ENCODE results near the gene MEPE.

Gene MEPE

GRCh38 chr4:87839592-87839946 is 6.8 kb downstream of the MEPE start:
- no peak for DNase-seq (ENCODE audit: low read depth in 2 of 2, low spot score in 1 of 2)

- DNase-seq (ENCODE audit: low read depth in 2 of 2, low spot score in 1 of 2): no peak
Observed at GRCh38 chr4:87840149-87840548, 7.4 kb downstream of the MEPE start.

- no peak for DNase-seq (ENCODE audit: low read depth in 2 of 2, low spot score in 1 of 2)
Observed at GRCh38 chr4:87843936-87844335, 11.2 kb downstream of the MEPE start.

- no peak for DNase-seq (ENCODE audit: low read depth in 2 of 2, low spot score in 1 of 2)
Observed at GRCh38 chr4:87844452-87844851, 11.7 kb downstream of the MEPE start.

DNA sequence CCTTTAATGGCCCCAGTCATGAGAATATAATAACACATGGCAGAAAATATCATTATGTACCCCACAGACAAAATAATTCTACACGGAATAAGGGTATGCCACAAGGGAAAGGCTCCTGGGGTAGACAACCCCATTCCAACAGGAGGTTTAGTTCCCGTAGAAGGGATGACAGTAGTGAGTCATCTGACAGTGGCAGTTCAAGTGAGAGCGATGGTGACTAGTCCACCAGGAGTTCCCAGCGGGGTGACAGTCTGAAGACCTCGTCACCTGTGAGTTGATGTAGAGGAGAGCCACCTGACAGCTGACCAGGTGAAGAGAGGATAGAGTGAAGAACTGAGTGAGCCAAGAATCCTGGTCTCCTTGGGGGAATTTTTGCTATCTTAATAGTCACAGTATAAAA is 13.5 kb downstream of the MEPE start:
- DNase-seq (ENCODE audit: low read depth in 2 of 2, low spot score in 1 of 2): no peak

DNA sequence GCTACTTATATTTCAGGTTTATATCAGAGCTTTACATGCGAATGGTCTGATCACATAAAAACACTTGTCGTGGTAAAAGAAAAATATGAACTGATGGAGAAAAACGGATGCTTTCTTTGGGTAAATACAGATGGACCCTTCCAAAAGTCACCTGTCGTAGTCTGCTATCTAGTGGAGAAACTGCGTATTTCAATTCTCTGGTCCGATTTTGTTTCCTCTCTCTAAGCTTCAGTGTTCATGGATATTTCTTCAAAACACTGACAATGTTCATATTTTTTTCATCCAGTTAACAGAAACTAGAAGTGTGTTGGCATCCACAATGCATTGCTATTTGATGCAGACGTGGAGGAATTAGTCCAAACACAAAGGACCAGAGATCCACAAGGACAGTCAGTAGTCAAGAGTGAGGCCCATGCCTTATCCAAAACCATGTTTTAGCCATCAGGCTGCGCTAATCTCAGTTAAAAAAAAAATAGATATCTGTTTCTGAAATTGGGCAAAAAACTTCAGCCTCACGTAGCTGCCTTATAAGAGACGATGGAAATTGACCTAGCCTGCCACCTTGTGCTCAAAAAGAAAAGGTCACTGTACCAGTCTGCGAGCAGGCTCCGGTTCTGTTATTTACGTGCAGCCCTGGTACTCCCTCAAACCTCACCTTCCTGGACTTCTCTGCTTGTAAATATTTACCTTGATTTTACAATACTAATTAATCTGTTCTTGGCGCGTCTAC is 16.0 kb downstream of the MEPE start:
- no peak for DNase-seq (ENCODE audit: low read depth in 2 of 2, low spot score in 1 of 2)

DNA sequence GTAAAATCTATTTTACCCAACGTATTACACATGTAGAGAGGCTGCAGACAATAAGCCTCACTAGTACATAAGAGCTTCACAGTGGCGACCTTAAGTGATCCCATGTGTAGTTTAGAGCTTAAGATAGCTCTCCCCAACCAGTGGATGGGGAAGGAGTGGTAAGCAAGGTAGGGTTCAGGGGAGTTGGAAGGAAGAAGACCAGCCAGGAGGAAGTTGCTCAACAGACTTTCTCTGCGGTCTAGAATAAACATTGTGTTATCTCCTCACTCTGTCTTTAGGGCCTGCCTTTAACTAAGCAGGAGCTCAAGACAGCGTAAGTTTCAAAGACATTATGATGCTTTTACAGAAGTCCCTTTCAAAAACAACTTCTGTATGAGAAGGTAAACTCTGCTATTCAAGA is 16.8 kb downstream of the MEPE start:
- no peak for DNase-seq (ENCODE audit: low read depth in 2 of 2, low spot score in 1 of 2)

DNA sequence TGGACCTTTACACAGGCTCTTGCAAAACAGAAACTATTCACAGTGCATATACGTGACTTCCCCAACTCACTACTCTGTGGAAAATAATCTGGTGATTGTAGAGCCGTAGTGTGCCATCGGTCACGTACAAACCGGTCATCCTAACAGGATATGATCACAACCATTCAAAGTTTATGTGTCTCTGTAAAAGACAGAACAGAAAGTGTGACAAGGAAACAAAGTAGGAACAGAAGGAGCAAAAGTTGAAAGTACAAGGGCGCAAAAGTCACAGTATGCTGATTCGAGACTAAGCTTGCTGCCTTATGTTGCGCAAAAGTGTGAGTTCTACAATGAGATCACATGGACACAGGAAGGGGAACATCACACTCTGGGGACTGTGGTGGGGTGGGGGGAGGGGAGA is 18.6 kb downstream of the MEPE start:
- DNase-seq (ENCODE audit: low read depth in 2 of 2, low spot score in 1 of 2): no peak

- DNase-seq (ENCODE audit: low read depth in 2 of 2, low spot score in 1 of 2): no peak
Observed at GRCh38 chr4:87851953-87852352, 19.2 kb downstream of the MEPE start.

DNA sequence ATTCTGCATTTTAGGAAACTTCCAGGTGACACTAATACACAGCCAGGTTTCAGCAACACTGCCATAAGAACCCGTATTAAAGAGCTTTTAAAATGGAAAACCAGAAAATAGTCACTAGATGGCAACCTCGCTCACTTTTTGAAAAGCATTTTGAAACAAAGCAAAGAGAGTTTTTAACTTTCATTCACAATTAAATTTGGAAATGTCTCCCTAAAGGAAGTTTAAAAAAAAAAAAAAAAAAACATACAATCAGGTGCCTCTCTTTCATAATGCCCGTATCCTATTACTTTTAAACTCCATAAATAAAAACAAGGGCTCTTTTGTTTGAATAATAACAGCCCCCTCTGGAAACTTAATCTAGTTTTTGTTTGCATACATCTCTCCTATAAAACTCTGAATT is 20.3 kb downstream of the MEPE start:
- no peak for DNase-seq (ENCODE audit: low read depth in 2 of 2, low spot score in 1 of 2)

- no peak for DNase-seq (ENCODE audit: low read depth in 2 of 2, low spot score in 1 of 2)
Observed at GRCh38 chr4:87853891-87854290, 21.1 kb downstream of the MEPE start.

GRCh38 chr4:87855559-87855958 is 22.8 kb downstream of the MEPE start:
- no peak for DNase-seq (ENCODE audit: low read depth in 2 of 2, low spot score in 1 of 2)

DNA sequence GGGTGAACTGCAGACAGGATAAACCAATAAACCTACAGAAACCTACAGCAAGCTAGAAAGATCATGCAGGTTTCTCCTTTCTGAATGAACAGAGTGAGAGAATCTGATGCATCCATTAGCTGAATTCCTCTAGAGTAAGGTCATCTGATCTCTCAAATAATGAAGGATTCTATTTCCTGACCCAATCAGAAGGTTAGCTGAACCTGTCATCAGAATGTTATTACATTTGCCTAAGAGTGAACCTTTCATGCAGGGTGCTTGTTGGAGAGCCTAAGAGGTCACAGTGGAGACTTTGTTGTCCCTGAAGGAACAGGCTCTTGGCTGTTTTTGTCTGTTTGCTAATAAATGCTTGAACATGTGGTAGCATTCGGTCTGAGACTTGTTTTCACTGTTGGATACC is 24.0 kb downstream of the MEPE start:
- no peak for DNase-seq (ENCODE audit: low read depth in 2 of 2, low spot score in 1 of 2)

DNA sequence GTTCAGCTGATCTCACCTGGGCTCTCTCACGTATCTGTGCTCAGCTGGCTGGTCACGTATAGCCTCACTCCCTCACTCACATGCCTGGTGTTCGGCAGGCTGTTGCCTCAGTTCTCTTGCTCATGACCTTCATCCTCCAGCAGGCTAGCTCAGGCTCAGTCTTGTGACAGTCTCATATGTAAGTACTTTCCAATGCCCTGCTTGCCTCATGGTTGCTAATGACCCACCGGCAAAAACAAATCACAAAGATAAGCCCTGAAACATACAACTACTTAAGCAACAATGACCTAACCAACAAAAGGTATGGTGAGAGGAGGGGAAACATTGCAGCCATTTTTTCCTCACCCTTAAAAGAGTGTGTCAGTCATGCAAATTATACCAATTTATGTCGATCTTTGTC is 25.0 kb downstream of the MEPE start:
- DNase-seq (ENCODE audit: low read depth in 2 of 2, low spot score in 1 of 2): no peak

GRCh38 chr4:87862236-87862635 is 29.5 kb downstream of the MEPE start:
- no peak for DNase-seq (ENCODE audit: low read depth in 2 of 2, low spot score in 1 of 2)

GRCh38 chr4:87863486-87863885 is 30.7 kb downstream of the MEPE start:
- DNase-seq (ENCODE audit: low read depth in 2 of 2, low spot score in 1 of 2): no peak

GRCh38 chr4:87864321-87864720 is 31.6 kb downstream of the MEPE start:
- DNase-seq (ENCODE audit: low read depth in 2 of 2, low spot score in 1 of 2): no peak

- no peak for DNase-seq (ENCODE audit: low read depth in 2 of 2, low spot score in 1 of 2)
Observed at GRCh38 chr4:87865288-87865687, 32.5 kb downstream of the MEPE start.

DNA sequence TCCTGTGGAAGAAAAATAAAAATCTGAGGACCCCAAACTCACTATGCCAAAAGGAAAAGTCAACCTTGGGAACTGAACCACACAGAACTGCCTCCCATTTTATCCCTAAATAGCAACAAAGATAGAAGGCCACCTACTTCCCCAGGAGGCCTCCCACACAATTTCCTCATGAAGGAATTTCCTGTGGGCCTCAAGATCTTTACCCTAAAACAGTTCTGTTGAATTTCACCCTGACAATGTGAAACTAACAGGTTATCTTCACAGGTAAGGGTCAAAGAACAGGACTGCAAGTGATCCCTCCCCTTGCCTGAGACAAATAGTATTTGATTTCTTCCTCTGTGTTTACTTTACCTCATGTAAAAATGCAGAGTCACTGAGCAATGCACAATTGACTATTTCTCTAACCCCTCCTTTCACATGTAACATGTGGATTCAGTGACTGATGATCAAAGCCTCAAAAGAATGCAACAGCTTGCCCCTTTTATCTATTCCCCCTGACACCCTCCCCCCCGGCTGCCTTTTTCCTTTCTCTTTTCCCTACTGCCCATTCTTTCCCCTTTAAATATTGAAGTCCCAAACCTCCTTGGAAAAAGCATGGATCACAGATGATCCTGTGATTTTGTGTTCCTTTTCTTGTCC is 33.3 kb downstream of the MEPE start:
- DNase-seq (ENCODE audit: low read depth in 2 of 2, low spot score in 1 of 2): no peak

- DNase-seq (ENCODE audit: low read depth in 2 of 2, low spot score in 1 of 2): no peak
Observed at GRCh38 chr4:87868522-87868921, 35.8 kb downstream of the MEPE start.

GRCh38 chr4:87872028-87872427 is 39.3 kb downstream of the MEPE start:
- DNase-seq (ENCODE audit: low read depth in 2 of 2, low spot score in 1 of 2): no peak

DNA sequence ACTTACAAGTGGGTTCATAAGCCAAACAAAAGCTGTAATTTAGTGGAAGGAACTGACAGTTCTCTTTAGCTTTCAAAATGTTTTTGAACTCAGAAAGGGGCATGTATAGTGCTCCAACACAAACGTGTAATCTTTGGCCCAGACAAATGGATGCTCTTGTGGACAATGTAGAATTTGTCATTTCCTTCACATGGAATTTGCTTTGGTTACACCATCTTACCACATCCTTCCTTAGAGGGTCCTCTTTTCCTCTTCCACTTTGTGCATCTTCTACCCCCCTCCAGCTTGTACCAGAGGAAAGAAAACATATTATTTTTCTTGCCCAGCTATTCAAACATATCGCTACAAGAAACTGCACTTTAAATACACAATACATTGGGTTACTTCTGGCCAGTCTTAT is 42.4 kb downstream of the MEPE start:
- no peak for DNase-seq (ENCODE audit: low read depth in 2 of 2, low spot score in 1 of 2)

DNA sequence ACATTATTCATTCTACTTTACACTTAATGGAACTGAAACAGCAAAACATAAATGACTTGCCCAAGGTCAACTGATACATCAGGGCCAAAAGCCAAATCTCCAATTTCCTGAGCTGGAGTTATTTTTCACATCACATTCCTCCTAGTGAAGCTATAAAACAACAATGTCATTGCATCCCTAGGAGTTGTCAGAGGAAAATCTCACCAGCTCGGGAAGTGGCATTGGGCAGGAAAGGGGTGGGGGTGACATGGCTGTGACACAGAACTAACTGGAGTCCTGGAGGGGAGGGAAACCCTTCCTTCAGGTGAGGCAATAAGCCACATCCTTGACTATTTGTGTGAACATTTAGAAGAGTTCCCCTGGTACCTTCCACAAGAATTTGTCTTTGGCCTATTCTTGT is 47.3 kb downstream of the MEPE start:
- DNase-seq (ENCODE audit: low read depth in 2 of 2, low spot score in 1 of 2): no peak
